Common myeloid progenitor, CD34-positive (primary cell): ENCODE measurements around the gene ARHGAP27.

Experiments used
- CTCF ChIA-PET: fragments of 350-600 bp; sonication (Branson Sonifier 250); formaldehyde crosslinking; loops from one replicate; lab custom pipeline; 2021; ENCODE audit warnings: antibody characterized with exemption; lab: Charles Lee
- POLR2A ChIA-PET: fragments of 350-600 bp; sonication (Branson Sonifier 250); formaldehyde crosslinking; loops from one replicate; lab custom pipeline; 2021; ENCODE audit warnings: antibody characterized with exemption; lab: Charles Lee
- DNase-seq, 3 donors: peaks; one replicate each; pipeline versions ENCODE4 v3.0.0 to v3.0.0-alpha.2; 2013
- H3K27ac ChIP-seq, 2 experiments: 1 replicate in 1 of 2; 2 replicates in 1 of 2; pipeline ENCODE4 v1.7.0; 2013; ENCODE audit warnings: inconsistent platforms in 2 of 2, low read length in 2 of 2, mild to moderate bottlenecking in 2 of 2, low read depth in 1 of 2, moderate library complexity in 1 of 2; ENCODE audit not compliant: severe bottlenecking in 2 of 2, insufficient read depth in 1 of 2, poor library complexity in 1 of 2
- H3K27me3 ChIP-seq, 5 experiments: replicated peaks in 2 of 5; 1 replicate in 3 of 5; 2 replicates in 2 of 5; pipeline versions ENCODE4 v1.6.1 to v1.7.0; 2013; ENCODE audit warnings: low read length in 4 of 5, mild to moderate bottlenecking in 2 of 5, moderate library complexity in 2 of 5, inconsistent platforms in 1 of 5; ENCODE audit not compliant: insufficient read depth in 5 of 5, control insufficient read depth in 4 of 5
- H3K36me3 ChIP-seq, 4 experiments: 1 replicate in 2 of 4; 2 replicates in 2 of 4; pipeline versions ENCODE4 v1.6.1 to v1.7.0; 2013; ENCODE audit warnings: low read length in 3 of 4, control low read depth in 1 of 4, mild to moderate bottlenecking in 1 of 4; ENCODE audit not compliant: control insufficient read depth in 4 of 4, insufficient read depth in 4 of 4
- H3K4me1 ChIP-seq, 4 experiments: 1 replicate in 3 of 4; 2 replicates in 1 of 4; pipeline versions ENCODE4 v1.6.1 to v1.7.1; 2013; ENCODE audit warnings: low read length in 3 of 4, mild to moderate bottlenecking in 3 of 4, control low read depth in 1 of 4, inconsistent platforms in 1 of 4, moderate library complexity in 1 of 4; ENCODE audit not compliant: control insufficient read depth in 4 of 4, insufficient read depth in 4 of 4; ENCODE audit errors: control extremely low read depth in 1 of 4
- H3K4me3 ChIP-seq, 7 experiments: 1 replicate in 4 of 7; 2 replicates in 3 of 7; pipeline versions ENCODE4 v1.5.1 to v1.7.0; 2013; ENCODE audit warnings: mild to moderate bottlenecking in 7 of 7, low read length in 6 of 7, moderate library complexity in 6 of 7, inconsistent platforms in 2 of 7, low read depth in 2 of 7, control low read depth in 1 of 7; ENCODE audit not compliant: insufficient read depth in 4 of 7, control insufficient read depth in 1 of 7; ENCODE audit errors: extremely low read depth in 1 of 7
- H3K9me3 ChIP-seq, 5 experiments: 1 replicate in 4 of 5; 2 replicates in 1 of 5; pipeline versions ENCODE4 v1.6.1 to v1.7.1; 2013; ENCODE audit warnings: low read length in 4 of 5, mild to moderate bottlenecking in 2 of 5, inconsistent platforms in 1 of 5, low read depth in 1 of 5, moderate library complexity in 1 of 5; ENCODE audit not compliant: control insufficient read depth in 4 of 5, insufficient read depth in 2 of 5; ENCODE audit errors: control extremely low read depth in 1 of 5
- WGBS: methylation state at CpG from one replicate; pipeline ENCODE4 v1.1.5; 2013; ENCODE audit not compliant: insufficient coverage; 5-methylcytosine and 5-hydroxymethylcytosine counted together

The ARHGAP27 gene

GRCh38 chr17:45394913-45395568 is 37.6 kb downstream of the ARHGAP27 start:
- Histone ChIP-seq H3K27ac (no peak overlapping the region), H3K36me3 (peaks cover 6 to 62% (median 42%) of the 10 kb centered on the region in 4 experiments), H3K27me3 (no peaks in the 10 kb centered on the region), H3K9me3 (no peaks in the 10 kb centered on the region), H3K4me3 (peak overlapping the region in 1 of 7 experiments; percentile 4), H3K4me1 (peaks cover 0 to 24% (median 15%) of the 10 kb centered on the region in 4 experiments)
- DNase-seq, result peak; percentile 90 to 94 (median 91)
- 47% methylated on average over 17 of the region's 30 CpGs for WGBS
- CTCF ChIA-PET, result interaction anchor here (0.9 to 11.6 kb wide), 12 partner anchors 9 to 198 kb away, joined by 3 to 169 read pairs (median 6); no protein-coding TSS in a partner anchor
- POLR2A ChIA-PET, result interaction anchor here (0.6 kb wide), 1 partner anchor 193 kb away, joined by 3 read pairs; no protein-coding TSS in a partner anchor

DNA sequence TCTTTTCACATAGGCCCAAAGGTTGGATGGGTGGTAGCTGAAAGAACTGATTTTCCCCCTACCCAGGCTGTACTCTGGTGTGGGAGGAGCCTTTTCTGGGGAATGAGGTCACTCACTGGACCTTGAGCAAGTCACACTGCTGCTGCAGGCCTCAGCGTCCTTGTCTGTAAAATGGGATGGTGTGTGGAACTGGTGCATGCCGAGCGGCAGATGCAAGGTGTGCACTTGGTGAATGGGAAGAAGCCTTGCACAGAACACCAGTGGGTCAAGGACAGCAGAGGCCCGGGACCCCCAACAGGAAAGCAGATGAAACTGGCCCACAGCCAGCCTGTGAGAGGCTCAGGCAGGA is 38.1 kb downstream of the ARHGAP27 start:
- Histone ChIP-seq H3K27me3 (no peaks in the 10 kb centered on the region), H3K27ac (no peak overlapping the region), H3K36me3 (peaks cover 6 to 57% (median 40%) of the 10 kb centered on the region in 4 experiments), H3K4me1 (peaks cover 0 to 24% (median 15%) of the 10 kb centered on the region in 4 experiments), H3K4me3 (no peak overlapping the region), H3K9me3 (no peaks in the 10 kb centered on the region)
- ChIA-PET CTCF (interaction anchor here (0.9 to 11.6 kb wide), 12 partner anchors 9 to 198 kb away, joined by 3 to 169 read pairs (median 6); no protein-coding TSS in a partner anchor), POLR2A (interaction anchor here (0.6 kb wide), 1 partner anchor 194 kb away, joined by 3 read pairs; no protein-coding TSS in a partner anchor)
- WGBS, result 79% methylated on average over 4 of the region's 4 CpGs
- no peak for DNase-seq

GRCh38 chr17:45394091-45394490 is 38.6 kb downstream of the ARHGAP27 start:
- CTCF ChIA-PET, result interaction anchor here (0.9 to 11.6 kb wide), 11 partner anchors 8 to 199 kb away, joined by 3 to 169 read pairs (median 7); no protein-coding TSS in a partner anchor
- no peaks in the 10 kb centered on the region for H3K27me3 ChIP-seq

DNA sequence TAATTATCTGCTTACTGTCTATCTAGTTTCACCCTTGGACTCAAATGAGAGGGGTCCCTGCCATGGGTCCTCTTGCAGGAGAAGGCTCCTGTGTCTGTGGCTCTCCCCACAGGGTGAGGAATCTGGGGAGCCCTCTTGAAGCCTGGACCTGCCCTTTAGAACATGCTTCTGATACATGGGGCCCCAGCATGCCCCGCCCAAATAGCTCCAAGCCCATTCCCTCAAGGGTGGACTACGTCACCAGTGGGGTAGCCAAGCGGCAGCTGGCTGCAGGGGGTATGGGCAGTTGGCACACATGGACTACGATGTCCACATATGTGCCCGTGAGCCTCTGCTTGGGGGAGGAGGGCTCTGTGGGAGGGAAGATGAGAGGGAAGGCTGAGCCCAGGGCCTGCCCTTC is 39.3 kb downstream of the ARHGAP27 start:
- WGBS, result 100% methylated on average over 3 of the region's 5 CpGs
- POLR2A ChIA-PET, result no interaction called here

More at GRCh38 chr17:45394091-45394490, 38.6 kb downstream of the ARHGAP27 start:
- POLR2A ChIA-PET, result no interaction called here
- Histone ChIP-seq H3K36me3 (peaks cover 6 to 54% (median 39%) of the 10 kb centered on the region in 4 experiments), H3K4me3 (no peak overlapping the region), H3K9me3 (no peaks in the 10 kb centered on the region), H3K4me1 (peaks cover 0 to 24% (median 16%) of the 10 kb centered on the region in 4 experiments), H3K27ac (no peak overlapping the region)
- DNase-seq, result no peak
- 77% methylated on average over 3 of the region's 6 CpGs for WGBS

DNA sequence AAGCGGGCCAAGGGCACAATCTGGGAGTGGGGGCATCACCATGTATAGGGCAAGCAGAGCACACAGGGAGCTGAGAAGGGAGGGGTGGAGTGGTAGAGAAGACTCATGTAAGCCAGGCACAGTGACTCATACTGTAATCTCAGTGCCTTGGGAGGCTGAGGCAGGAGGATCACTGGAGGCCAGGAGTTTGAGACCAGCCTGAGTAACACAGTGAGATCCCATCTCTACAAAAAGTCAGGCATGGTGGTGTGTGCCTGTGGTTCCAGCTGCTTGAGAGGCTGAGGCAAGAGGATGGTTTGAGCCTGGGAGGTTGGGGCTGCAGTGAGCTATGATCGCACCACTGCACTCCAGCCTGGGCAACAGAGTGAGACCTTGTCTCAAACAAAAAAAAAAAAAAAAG is 40.8 kb downstream of the ARHGAP27 start:
- WGBS, result 100% methylated on average over 2 of the region's 2 CpGs
- Histone ChIP-seq H3K4me3 (no peak overlapping the region), H3K36me3 (peaks cover 5 to 35% (median 23%) of the 10 kb centered on the region in 4 experiments), H3K4me1 (peaks cover 0 to 24% (median 18%) of the 10 kb centered on the region in 4 experiments), H3K27ac (no peak overlapping the region), H3K9me3 (no peaks in the 10 kb centered on the region), H3K27me3 (no peaks in the 10 kb centered on the region)
- CTCF ChIA-PET, result interaction anchor here (1.0 to 11.6 kb wide), 12 partner anchors 10 to 186 kb away, joined by 3 to 169 read pairs (median 5); no protein-coding TSS in a partner anchor
- POLR2A ChIA-PET, result no interaction called here
- no peak for DNase-seq

More for the DNA sequence above, 39.3 kb downstream of the ARHGAP27 start:
- Histone ChIP-seq H3K9me3 (no peaks in the 10 kb centered on the region), H3K27me3 (no peaks in the 10 kb centered on the region), H3K36me3 (peaks cover 5 to 48% (median 36%) of the 10 kb centered on the region in 4 experiments), H3K4me1 (peaks cover 0 to 24% (median 18%) of the 10 kb centered on the region in 4 experiments), H3K27ac (no peak overlapping the region), H3K4me3 (no peak overlapping the region)
- no peak for DNase-seq
- CTCF ChIA-PET, result interaction anchor here (1.0 to 11.6 kb wide), 10 partner anchors 8 to 116 kb away, joined by 3 to 169 read pairs (median 6); no protein-coding TSS in a partner anchor

DNA sequence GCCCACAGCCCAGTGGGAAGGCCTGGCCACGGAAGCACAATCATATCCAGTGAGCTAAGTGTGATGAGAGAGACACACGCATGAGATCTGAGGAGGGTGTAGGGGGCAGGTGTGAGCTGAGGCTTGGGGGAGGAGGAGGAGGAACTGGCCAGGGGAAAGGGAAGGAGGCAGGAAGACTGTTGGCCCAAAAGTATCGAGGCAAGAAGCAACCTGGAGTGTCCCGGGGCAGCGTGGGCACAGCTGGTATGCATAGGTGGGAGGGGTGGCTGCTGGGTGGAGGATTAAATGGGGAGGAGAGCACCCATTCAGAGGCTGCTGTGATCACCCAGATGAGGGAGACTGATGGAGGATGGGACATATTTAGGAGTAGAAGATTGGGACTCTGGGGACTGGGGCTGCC is 41.4 kb downstream of the ARHGAP27 start:
- peaks cover 0 to 24% (median 18%) of the 10 kb centered on the region in 4 experiments for H3K4me1 ChIP-seq
- CTCF ChIA-PET, result interaction anchor here (0.6 to 11.6 kb wide), 11 partner anchors 10 to 185 kb away, joined by 3 to 169 read pairs (median 5); no protein-coding TSS in a partner anchor
- H3K4me3 ChIP-seq, result no peak overlapping the region
- no peak overlapping the region for H3K27ac ChIP-seq
- POLR2A ChIA-PET, result interaction anchor here (0.7 kb wide), 1 partner anchor 35 kb away, joined by 4 read pairs; no protein-coding TSS in a partner anchor
- no peak for DNase-seq
- whole genome bisulfite sequencing, result 23% methylated on average over 5 of the region's 5 CpGs
- no peaks in the 10 kb centered on the region for H3K9me3 ChIP-seq
- peaks cover 5 to 29% (median 19%) of the 10 kb centered on the region in 4 experiments for H3K36me3 ChIP-seq
- H3K27me3 ChIP-seq, result no peaks in the 10 kb centered on the region
